HG03025 (cell line): Measurements from ENCODE around the gene TAOK2.
A peak's percentile ranks its signal among the peaks of the same experiment; 100 is the strongest.

Experiments used
- ATAC-seq: cut with Tn5 transposase; IDR thresholded peaks from one replicate; pipeline ENCODE4 v1.9.1; 2021; ENCODE audit warnings: mild to moderate bottlenecking, moderate library complexity; ENCODE audit not compliant: unreplicated experiment, low FRiP score

The TAOK2 gene

DNA sequence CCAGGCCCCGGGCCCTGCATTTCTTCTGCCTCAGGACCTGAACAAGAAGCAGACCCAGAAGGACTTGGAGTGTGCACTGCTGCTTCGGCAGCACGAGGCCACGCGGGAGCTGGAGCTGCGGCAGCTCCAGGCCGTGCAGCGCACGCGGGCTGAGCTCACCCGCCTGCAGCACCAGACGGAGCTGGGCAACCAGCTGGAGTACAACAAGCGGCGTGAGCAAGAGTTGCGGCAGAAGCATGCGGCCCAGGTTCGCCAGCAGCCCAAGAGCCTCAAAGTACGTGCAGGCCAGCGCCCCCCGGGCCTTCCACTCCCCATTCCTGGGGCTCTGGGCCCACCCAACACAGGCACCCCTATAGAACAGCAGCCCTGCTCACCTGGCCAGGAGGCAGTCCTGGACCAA, 12.6 kb downstream of the TAOK2 start:
- ATAC-seq: no peak

DNA sequence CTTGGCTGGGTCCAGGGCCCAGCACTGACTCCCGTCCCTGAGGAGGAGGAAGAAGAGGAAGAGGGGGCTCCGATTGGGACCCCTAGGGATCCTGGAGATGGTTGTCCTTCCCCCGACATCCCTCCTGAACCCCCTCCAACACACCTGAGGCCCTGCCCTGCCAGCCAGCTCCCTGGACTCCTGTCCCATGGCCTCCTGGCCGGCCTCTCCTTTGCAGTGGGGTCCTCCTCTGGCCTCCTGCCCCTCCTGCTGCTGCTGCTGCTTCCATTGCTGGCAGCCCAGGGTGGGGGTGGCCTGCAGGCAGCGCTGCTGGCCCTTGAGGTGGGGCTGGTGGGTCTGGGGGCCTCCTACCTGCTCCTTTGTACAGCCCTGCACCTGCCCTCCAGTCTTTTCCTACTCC, 13.3 kb downstream of the TAOK2 start:
- no peak for ATAC-seq

DNA sequence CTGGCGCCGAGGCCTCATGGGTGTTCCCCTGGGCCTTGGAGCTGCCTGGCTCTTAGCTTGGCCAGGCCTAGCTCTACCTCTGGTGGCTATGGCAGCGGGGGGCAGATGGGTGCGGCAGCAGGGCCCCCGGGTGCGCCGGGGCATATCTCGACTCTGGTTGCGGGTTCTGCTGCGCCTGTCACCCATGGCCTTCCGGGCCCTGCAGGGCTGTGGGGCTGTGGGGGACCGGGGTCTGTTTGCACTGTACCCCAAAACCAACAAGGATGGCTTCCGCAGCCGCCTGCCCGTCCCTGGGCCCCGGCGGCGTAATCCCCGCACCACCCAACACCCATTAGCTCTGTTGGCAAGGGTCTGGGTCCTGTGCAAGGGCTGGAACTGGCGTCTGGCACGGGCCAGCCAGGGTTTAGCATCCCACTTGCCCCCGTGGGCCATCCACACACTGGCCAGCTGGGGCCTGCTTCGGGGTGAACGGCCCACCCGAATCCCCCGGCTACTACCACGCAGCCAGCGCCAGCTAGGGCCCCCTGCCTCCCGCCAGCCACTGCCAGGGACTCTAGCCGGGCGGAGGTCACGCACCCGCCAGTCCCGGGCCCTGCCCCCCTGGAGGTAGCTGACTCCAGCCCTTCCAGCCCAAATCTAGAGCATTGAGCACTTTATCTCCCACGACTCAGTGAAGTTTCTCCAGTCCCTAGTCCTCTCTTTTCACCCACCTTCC, 13.9 kb downstream of the TAOK2 start:
- ATAC-seq: no peak

DNA sequence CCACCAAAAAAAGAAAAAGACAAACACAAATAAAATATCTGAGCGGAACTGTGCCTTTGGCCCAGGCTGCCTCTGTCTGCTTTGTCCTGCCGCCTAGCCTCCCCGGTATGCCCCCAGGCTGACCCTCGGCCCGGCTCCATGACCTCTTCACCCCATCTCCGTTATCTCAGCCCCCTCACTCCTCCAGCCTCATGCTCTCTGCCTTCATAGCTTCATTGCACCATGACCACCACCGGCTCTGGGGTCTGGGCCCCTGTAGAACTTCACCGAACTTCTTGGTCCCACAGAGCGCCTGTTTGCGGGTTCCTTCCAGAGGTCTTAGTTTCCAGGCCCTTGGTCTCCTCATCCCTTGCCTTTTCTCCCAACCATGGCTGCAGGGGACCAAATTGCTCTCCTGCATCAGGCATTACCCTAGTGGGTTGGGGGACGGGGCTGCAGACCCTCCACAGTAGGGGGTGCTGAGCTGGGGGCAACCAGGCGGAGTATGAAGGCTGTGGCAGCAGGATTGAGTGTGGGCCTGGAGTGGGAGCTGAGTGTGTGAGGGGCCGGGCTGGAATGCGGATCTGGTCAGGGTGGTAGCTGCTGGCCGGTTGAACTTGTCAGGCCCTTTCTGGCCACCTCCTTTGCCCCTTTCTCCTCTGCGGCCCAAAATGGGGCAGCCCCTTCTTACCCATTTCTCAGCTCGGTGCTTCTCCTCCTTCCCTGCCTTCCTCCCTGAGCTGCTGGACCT, 14.8 kb downstream of the TAOK2 start:
- no peak for ATAC-seq

DNA sequence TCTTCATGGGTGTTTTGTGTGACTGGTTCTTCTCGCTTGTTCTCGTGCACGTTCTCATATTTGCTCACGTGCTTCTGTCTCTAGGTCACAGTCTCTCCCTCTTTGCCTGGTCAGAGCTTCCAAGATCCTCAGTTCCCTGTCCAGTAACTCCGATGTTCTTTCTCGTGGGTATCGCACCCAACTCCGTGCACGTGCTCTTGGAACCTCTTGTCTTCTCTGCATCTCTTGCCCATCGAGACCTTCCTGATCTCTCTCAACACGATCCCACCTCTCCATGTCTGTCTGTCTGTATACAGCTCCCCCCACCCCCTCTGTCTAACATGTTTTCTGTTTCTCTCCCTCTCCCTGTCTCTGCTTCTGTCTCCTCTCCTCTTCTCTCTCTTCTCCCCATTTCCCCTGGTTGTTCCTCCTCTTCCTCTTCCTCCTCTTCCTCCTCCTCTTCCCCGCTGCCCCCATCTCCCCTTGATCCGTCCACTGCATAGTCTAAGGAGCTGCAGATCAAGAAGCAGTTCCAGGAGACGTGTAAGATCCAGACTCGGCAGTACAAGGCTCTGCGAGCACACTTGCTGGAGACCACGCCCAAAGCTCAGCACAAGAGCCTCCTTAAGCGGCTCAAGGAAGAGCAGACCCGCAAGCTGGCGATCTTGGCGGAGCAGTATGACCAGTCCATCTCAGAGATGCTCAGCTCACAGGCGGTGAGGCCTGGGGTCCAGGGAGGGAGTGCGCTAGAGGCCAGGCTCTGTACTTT, 15.6 kb downstream of the TAOK2 start:
- ATAC-seq: no peak

DNA sequence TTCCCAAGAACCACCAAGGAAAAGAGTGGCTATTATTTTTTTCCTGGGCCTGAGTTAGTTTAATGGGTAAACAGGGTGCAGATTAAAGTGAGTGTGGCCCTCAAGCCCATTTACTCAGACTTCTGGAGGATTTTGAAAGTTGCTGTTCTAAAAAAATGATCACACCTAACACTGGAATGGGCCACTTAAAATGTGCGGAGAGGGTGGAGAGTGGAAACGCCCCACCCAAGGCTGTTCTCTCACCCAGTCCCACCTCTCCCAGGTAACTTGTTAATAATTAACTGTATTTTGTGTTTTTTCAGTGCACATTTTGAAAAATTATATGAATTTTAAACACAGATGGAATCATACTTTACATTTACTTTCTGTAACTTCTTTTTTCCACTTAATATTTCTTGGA, 16.4 kb downstream of the TAOK2 start:
- ATAC-seq: no peak

DNA sequence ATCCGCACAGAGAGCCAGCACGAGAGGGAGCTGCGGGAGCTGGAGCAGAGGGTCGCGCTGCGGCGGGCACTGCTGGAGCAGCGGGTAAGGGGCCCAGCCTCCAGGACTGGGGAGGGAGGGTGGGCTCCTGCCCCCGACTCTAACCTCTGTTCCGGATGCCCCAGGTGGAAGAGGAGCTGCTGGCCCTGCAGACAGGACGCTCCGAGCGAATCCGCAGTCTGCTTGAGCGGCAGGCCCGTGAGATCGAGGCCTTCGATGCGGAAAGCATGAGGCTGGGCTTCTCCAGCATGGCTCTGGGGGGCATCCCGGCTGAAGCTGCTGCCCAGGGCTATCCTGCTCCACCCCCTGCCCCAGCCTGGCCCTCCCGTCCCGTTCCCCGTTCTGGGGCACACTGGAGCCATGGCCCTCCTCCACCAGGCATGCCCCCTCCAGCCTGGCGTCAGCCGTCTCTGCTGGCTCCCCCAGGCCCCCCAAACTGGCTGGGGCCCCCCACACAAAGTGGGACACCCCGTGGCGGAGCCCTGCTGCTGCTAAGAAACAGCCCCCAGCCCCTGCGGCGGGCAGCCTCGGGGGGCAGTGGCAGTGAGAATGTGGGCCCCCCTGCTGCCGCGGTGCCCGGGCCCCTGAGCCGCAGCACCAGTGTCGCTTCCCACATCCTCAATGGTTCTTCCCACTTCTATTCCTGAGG, 17.4 kb downstream of the TAOK2 start:
- ATAC-seq: no peak

DNA sequence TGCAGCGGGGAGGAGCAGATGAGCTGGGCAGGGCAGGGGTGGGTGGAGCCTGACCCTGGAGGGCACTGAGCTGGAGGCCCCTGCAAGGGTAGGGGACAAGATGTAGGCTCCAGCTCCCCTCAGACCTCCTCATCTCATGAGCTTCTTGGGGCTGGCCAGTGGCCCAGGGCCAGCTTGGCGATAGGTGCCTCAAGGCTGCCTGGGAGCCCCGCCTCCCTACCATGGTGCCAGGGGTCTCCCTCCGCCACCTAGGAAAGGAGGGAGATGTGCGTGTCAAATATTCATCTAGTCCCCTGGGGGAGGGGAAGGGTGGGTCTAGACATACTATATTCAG, 17.9 kb downstream of the TAOK2 start:
- ATAC-seq: no peak

DNA sequence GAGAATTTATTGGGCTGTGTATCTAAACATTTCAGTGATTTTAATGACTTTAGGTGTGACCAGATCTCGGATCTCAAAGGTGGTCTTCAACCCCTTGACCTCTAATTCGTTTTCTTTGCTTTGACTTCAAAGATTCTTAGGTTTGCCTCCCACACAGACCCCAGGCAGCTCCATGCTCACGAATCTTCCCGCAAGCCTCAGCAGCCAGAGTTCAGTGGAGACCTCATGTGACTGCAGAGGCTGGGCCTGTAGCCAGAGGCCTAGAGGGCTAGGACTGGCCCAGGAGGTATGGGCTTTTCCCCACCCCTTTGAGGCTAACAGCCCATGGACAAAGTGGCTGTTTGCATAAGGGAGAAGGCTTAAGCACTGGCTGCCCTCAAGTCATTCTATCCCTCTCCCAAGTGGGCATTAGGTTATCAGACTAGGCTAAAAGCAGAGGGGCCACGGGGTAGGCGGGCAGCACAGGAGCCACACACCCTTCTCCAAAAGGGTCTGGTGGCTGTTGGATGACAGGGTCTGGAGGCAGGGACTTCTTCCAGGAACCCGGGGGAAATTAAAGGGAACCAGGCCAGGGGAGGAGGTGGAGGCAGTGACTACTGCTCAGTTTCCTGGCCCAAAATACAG, 18.8 kb downstream of the TAOK2 start:
- no peak for ATAC-seq

DNA sequence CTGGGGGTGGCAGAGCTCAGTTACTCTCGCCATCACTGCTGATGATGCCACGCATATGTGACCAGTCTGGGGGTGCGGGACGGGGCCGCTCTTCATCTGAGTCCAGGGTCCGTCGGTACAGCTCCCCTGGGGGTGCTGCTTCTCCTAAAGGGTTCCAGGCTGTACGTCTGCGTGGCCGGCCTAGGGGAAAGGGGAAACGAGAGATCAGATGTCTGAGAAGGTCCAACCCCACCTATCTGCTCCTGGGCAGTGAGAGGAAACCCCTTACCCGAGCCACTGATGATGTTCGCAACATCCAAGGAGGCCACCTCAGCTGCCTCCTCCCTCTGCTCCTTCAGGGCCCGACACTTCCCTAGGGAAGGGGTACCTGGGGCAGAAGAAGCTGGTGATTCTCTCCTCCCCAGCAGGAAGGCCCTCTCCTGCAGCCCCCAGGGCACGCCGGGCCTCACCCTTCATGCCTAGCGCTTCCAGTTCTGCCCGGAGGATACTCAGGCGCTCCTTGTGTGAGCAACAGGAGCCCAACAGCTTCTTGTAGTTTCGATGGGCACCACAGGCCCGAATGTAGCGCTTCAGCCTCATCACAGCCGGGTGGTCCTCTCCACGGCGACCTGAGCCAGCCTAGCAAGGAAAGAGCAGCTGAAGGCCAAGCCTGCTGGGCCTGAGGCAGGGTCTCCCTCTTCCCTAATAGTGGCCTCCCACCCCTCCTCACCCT, 19.7 kb downstream of the TAOK2 start:
- ATAC-seq: no peak

DNA sequence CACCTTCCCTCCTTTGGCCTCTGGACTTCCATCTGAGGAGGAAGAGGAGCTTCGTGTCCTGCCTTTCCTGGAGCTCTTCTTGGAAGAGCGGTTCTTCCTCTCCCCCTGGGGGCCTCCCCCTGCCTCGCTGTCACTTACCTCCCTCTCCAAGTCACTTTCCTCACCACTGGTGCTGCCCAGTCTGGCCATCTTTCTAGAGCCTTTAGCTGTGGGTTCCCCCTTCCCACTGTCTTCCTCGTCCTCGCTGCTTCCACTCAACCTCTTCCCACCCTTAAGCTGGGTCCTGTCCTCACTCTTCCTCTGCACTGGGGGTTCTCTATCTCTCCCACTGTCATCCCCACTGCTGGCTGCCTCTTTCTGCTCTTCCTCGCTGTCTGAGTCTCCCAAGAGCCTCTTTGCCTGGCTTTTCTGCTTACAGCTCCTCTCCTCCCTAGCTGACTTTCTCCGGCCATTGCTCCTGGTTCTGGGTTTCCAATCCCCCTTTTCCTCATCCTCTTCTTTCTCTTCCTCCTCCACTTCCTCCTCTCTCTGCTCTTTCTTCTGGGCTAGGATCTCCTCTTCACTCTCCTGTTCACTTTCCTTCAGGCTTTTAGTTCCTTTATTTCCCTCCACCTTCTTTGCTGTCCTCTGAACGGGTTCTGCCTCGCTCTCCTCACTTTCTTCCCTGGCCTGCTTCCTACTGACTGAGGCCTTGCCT, 20.4 kb downstream of the TAOK2 start:
- no peak for ATAC-seq

DNA sequence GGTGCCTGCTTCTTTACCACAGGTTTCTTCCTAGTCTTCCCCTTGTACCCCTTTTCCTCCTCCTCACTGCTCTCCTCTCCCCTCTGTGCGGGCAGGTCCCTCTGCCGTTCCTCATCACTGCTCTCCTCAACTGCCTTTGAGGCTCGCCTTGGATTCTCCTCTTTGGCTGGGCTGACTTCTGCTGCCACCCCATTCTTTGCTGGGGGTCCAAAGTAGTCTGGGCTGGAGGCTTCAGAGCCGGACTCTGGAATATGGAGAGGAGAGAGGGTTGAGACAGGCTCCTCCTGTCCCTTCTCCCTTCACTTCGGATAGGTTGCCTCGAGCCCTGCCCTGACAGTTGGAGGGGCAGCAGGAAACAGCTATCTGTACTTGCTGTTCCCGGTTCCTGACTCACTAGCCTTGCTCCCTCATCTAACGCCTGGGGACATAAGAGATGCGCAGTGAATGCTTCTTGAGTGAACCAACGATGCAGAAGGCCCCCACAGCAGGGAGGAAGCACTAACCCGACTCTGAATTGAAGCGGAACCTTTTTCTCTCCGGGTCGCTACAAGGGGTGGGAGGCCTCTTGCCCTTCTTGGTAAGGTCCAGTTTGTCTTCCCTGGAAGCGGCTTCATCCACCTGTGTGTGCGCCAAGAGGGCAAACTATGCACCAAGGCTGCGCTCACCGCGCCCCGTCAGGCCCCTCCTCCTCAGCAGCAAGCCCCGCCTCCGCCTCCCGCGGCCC, 21.1 kb downstream of the TAOK2 start:
- peak; percentile 17 for ATAC-seq

DNA sequence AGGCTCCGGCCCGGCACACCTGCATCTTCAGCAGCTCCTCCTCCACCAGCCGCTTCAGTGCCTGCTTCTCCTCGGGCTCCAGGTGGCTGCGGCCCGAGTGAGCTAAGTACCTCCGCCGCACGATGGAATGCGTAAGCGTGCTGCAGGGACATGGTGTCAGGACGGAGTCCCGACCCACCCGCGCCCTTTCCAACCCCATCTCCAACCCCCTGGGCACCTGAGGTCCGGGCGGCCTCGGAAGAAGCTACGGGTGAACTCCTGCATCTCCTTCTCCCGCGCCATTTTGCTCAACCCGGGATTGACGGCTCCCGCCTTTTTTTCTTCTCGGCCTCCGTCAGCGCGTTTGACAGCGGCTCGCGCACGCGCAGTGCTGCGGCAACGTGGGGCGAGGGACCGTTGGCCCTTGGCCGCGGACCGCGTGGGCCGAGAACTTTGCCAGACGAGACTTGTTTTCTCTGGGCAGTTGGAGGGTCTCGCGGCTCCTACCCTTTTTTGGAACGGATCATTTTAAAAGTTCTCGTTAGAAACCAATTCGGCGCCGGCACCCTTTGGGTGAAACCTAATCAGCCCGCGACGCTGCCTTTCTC, 21.7 kb downstream of the TAOK2 start, which contains the start of gene HIRIP3:
Gene HIRIP3, minus strand, starts transcription at position 294 of the 587 bp plus-strand sequence. Its CDS starts 12 bp downstream, at position 282.
- ATAC-seq: peak; percentile 43

DNA sequence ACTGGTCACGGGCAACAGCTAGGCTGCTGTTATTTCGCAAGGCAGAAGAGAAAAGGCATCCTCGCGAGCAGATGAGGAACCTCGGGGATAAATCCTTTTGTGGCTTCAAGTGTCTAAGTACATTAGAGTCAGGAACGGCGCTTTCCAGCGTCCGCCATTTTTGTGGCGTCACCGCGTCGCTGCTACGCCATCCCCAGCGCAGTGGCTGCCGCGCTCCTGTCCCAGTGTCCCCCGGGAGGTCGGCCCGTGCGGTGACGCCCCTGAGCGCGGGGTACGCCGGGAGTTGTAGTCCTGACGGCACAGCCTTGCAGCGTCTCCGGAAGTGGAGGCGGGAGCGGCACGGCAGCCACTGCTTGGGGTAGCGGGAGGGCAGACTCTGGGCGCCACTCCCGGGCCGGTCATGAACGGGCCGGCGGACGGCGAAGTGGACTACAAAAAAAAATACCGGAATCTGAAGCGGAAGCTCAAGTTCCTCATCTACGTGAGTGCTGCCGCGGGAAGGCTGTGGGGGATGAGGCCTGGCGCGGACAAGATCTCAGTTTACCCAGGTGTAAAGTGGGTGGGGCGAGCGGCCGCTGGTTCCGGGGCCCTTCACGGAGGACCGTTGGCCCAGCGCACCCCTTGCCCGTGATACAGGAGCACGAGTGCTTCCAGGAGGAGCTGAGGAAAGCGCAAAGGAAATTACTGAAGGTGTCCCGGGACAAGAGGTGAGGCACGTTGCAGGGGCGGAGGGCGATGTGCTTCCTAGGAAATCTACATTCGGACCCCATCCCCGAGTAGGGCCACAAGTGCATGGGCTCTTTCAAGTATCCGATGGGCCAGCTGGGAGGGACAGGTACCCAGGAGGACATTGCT, 22.5 kb downstream of the TAOK2 start, which contains the start of gene INO80E:
Gene INO80E, plus strand, starts transcription at position 331 of the 855 bp plus-strand sequence. Its CDS starts 70 bp downstream, at position 401.
- ATAC-seq: peak; percentile 80

DNA sequence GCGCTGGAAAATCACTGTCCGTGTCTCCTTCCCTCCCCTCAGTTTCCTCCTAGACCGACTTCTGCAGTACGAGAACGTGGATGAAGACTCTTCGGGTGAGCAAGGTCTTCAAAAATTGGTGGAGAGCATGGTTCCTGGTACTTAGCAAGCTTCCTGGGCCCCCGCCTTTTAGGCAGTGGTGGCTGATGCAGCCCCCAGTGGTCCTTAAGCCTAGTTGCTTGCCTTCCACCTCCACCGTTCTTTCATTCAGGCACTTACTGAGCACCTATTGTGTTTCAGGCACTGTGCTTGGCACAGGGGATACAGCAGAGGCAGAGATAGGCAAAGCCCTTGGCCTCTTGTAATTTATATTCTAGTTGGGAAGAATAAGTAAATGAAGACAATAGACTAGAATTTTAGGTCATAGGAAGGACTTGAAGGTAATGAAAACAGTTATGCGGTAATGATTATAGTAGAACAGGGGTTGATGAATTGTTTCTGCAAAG, 23.1 kb downstream of the TAOK2 start:
- no peak for ATAC-seq

DNA sequence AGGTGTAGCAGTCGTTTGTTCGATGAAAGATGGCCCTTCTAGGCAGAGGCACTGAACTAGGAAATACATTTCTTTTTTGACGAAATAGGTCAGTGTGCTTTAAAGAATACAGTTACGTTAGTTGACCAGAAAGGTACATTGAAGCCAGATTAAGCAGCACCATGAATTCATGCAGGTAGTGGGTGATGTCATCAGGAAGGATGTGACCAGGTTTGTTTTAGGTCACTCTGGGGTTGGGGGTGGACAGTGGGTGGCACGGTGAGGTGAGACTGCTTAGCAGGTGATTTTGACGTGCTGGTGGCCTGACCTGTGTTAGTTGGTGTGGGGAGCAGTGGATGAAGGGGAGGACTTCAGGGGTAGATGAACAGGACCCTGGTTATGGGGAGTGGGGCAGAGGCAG, 25.9 kb downstream of the TAOK2 start:
- no peak for ATAC-seq
